Colon (tissue), 2 donors: ENCODE measurements around the gene FCMR.
"Not testable (repeated sequence)": the region's sequence is repeated elsewhere in the genome, so short reads cannot be mapped to it uniquely, and the experiment has no call there.

Experiments
- FAIRE-seq: peaks from 2 replicates; lab custom pipeline; 2012; peaks lifted over from hg19 to GRCh38; lab: Jason Lieb, UNC
- donor health status: control.
- donor health status: control.

FCMR gene

GRCh38 chr1:206872139-206872538 lies 49.6 kb downstream of the FCMR start:
- FAIRE-seq = no peak

- FAIRE-seq = no peak
Observed at GRCh38 chr1:206868264-206868663, 53.5 kb downstream of the FCMR start.

- no peak for FAIRE-seq
Observed at GRCh38 chr1:206867716-206868115, 54.0 kb downstream of the FCMR start.

GRCh38 chr1:206867239-206867638 lies 54.5 kb downstream of the FCMR start:
- no peak for FAIRE-seq

GRCh38 chr1:206866062-206866461 lies 55.7 kb downstream of the FCMR start:
- FAIRE-seq = no peak

- FAIRE-seq = no peak
Observed at GRCh38 chr1:206864939-206865671, 56.6 kb downstream of the FCMR start, which contains the start of gene IL20. Gene IL20, plus strand, starts transcription at chr1:206865623. Its CDS starts 230 bp downstream, at chr1:206865853.

- FAIRE-seq = no peak
Observed at GRCh38 chr1:206863266-206863665, 58.5 kb downstream of the FCMR start.

- FAIRE-seq = no peak
Observed at GRCh38 chr1:206860165-206860564, 61.6 kb downstream of the FCMR start.

- no peak for FAIRE-seq
Observed at GRCh38 chr1:206859082-206859521, 62.6 kb downstream of the FCMR start.

- FAIRE-seq = no peak
Observed at GRCh38 chr1:206856674-206857464, 64.9 kb downstream of the FCMR start.

- FAIRE-seq = no peak
Observed at GRCh38 chr1:206855859-206856258, 65.9 kb downstream of the FCMR start.

GRCh38 chr1:206854401-206855129 lies 67.2 kb downstream of the FCMR start:
- FAIRE-seq = no peak

GRCh38 chr1:206853696-206854095 lies 68.0 kb downstream of the FCMR start:
- FAIRE-seq = not testable (repeated sequence)
